Measurements from ENCODE around the gene PCDHGA12.

Gene PCDHGA12

DNA sequence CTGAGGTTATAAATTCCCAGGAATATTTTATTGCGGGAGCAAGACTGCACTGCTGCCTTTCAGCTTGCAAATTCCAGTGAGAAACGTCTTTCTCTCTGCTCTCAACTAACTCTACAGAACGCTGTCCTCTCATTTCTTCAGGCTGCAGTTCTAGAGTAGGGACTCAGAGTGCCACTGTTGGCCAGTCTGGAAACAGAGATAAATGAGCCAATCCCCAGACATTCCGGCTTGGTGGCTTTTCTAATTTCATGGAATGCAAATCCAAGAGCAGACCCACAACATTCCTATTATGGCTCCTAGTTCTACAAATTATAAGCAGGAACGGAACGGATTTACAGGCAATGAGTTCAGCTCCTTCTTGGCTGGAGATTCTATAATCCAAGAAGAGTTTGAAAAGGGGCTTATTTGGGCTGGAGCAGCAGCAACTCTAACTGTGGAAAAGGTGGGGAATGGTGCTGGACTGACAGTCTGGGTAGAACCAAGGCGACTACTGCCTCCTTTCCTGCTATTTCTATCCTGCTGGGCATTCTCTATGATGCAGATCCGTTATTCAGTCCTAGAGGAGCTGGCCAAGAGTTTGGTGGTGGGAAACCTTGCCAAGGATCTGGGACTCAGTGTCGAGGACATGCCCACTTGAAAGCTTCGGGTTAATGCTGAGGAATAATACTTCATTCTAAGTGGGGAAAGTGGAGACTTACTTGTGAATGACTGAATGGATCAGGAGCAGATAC is 9.3 kb downstream of the PCDHGA12 start:
- no peak for DNase-seq (ENCODE audit: low spot score)

DNA sequence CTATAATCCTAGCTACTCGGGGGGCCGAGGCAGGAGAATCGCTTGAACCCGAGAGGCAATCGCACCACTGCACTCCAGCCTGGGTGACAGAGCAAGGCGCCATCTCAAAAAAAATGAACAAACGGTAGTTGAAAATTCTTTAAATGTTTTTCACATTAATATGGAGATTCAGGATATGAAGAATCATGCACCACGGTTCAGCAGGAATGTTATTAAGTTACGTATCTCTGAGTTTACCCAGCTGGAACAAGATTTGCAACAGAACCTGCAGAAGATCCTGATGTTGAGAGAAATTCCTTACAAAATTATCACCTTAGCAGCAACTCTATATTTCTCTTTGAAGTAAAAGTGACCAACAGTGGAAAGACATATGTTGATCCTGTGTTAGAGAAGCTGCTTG is 10.0 kb downstream of the PCDHGA12 start:
- no peak for DNase-seq (ENCODE audit: low spot score)

GRCh38 chr5:141441571-141442170 is 11.4 kb downstream of the PCDHGA12 start:
- no peak for DNase-seq (ENCODE audit: low spot score)

DNA sequence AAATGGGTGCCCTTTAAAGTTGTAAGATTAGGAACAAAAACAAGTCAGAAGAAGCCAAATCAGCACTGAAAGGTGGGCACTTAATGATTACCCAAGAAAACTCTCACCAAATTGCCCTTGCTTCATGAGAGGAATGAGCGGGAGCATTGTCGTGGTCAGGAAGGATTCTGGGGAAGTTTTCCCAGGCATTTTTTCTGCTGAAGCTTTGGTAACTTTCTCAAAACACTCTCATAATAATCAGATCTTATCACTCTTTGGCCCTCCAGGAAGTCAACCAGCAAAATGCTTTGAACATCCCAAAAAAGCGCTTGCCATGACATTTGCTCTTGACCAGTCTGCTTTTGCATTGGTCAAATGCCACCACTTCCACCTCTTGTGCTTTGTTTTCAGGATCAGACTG is 35.0 kb downstream of the PCDHGA12 start:
- no peak for DNase-seq (ENCODE audit: low spot score)

GRCh38 chr5:141475625-141476131 is 45.4 kb downstream of the PCDHGA12 start, which contains the start of gene PCDHGC3:
TSS of gene PCDHGC3 (plus strand) at chr5:141475966. CDS start at chr5:141476117, 151 bp downstream.
- no peak for DNase-seq (ENCODE audit: low spot score)

- no peak for DNase-seq (ENCODE audit: low spot score)
Measured at GRCh38 chr5:141476132-141476911, 46.0 kb downstream of the PCDHGA12 start.

DNA sequence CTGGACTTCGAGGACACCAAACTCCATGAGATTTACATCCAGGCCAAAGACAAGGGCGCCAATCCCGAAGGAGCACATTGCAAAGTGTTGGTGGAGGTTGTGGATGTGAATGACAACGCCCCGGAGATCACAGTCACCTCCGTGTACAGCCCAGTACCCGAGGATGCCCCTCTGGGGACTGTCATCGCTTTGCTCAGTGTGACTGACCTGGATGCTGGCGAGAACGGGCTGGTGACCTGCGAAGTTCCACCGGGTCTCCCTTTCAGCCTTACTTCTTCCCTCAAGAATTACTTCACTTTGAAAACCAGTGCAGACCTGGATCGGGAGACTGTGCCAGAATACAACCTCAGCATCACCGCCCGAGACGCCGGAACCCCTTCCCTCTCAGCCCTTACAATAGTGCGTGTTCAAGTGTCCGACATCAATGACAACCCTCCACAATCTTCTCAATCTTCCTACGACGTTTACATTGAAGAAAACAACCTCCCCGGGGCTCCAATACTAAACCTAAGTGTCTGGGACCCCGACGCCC is 46.8 kb downstream of the PCDHGA12 start:
- no peak for DNase-seq (ENCODE audit: low spot score)

GRCh38 chr5:141477815-141478214 is 47.5 kb downstream of the PCDHGA12 start:
- DNase-seq (ENCODE audit: low spot score) = no peak

- no peak for DNase-seq (ENCODE audit: low spot score)
Measured at GRCh38 chr5:141478321-141478945, 48.1 kb downstream of the PCDHGA12 start.

DNA sequence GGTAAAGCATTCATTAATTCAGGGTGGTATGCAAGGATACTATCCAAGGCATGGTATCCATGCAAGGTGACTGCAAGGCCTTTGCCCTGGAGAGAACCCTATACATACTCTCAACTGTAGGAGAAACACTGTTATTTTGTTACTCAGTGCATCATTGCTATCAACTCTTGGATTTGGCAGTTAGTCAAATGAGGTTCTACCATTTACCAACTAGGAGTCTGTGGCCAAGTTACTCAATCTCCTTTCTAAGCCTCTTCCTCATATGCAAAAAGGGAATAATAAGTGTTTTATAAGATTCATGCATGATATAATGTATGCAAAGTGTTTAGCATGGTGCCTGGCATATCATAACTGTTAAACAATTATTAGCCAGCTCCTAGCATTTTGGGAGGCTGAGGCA is 49.5 kb downstream of the PCDHGA12 start:
- no peak for DNase-seq (ENCODE audit: low spot score)
